Calu3 (cell line): ENCODE data around the gene RAPGEF5. TPM values are rescaled to one million over a fixed set of nuclear protein-coding genes. Genes with fewer than 3 reads are reported as not detected.

ENCODE experiments used
- BruUV-seq: library from RNA; stranded (reverse); fragments of 400-500 nt; replicated peaks from 2 replicates; lab custom pipeline; 2021; lab: Mats Ljungman, UMichigan
- CTCF ChIA-PET: fragments of 300-600 bp; sonication (Branson Sonifier 250); formaldehyde crosslinking; loops from one replicate; lab custom pipeline; 2022; ENCODE audit warnings: antibody characterized with exemption; lab: Charles Lee
- DNase-seq: peaks from one replicate; pipeline ENCODE4 v3.0.0; 2022
- H3K27ac Mint-ChIP-seq: one replicate; pipeline ENCODE4 v1.8.0; 2022; ENCODE audit warnings: mixed read lengths; ENCODE audit not compliant: unreplicated experiment
- H3K27me3 Mint-ChIP-seq: one replicate; pipeline ENCODE4 v1.8.0; 2022; ENCODE audit warnings: mixed read lengths; ENCODE audit not compliant: unreplicated experiment
- H3K36me3 Mint-ChIP-seq: one replicate; pipeline ENCODE4 v1.8.0; 2022; ENCODE audit warnings: mild to moderate bottlenecking, moderate library complexity, mixed read lengths; ENCODE audit not compliant: insufficient read depth, unreplicated experiment
- H3K4me1 Mint-ChIP-seq: one replicate; pipeline ENCODE4 v1.8.0; 2022; ENCODE audit warnings: mild to moderate bottlenecking, low read depth, mixed read lengths; ENCODE audit not compliant: unreplicated experiment
- H3K4me3 Mint-ChIP-seq: one replicate; pipeline ENCODE4 v1.8.0; 2022; ENCODE audit warnings: mild to moderate bottlenecking, low read depth, moderate library complexity, mixed read lengths; ENCODE audit not compliant: unreplicated experiment
- H3K9me3 Mint-ChIP-seq: one replicate; pipeline ENCODE4 v1.8.0; 2022; ENCODE audit warnings: low read depth, mixed read lengths; ENCODE audit not compliant: unreplicated experiment
- CTCF ChIP-seq: fragments of 200-600 bp; IDR thresholded peaks from one replicate; pipeline ENCODE4 v1.8.0; 2022; ENCODE audit warnings: antibody characterized with exemption; ENCODE audit not compliant: unreplicated experiment
- intact Hi-C: fragments of 100-400 bp; cut with micrococcal nuclease; formaldehyde crosslinking; loops from one replicate; pipeline ENCODE4 v1.10.0; 2022; ENCODE audit not compliant: unreplicated experiment
- total RNA-seq: library from RNA; stranded (reverse); gene quantifications from 2 replicates; pipeline ENCODE4 v1.2.3, GENCODE V29; 2022

The RAPGEF5 gene
- total RNA-seq, 1 experiment from 2014 or later, result 108 TPM

GRCh38 chr7:22399091-22399490, 42.1 kb upstream of the RAPGEF5 start:
- BruUV-seq, result no TSS peak

GRCh38 chr7:22397981-22398380, 41.0 kb upstream of the RAPGEF5 start:
- Mint-ChIP-seq H3K27me3 (no peaks in the 10 kb centered on the region), H3K27ac (no peak overlapping the region), H3K9me3 (no peaks in the 10 kb centered on the region), H3K4me3 (no peak overlapping the region), H3K36me3 (peaks cover 4% of the 10 kb centered on the region), H3K4me1 (peaks cover 41% of the 10 kb centered on the region)
- no peak for TF ChIP-seq CTCF
- CTCF ChIA-PET, result interaction anchor here (0.7 to 1.3 kb wide), 2 partner anchors 25 to 266 kb away, joined by 3 read pairs; no protein-coding TSS in a partner anchor
- intact Hi-C loops, result no loop called here
- no TSS peak for BruUV-seq
- DNase-seq, result no peak

More at GRCh38 chr7:22399091-22399490, 42.1 kb upstream of the RAPGEF5 start:
- DNase-seq, result no peak
- H3K4me3 Mint-ChIP-seq, result no peak overlapping the region
- peaks cover 4% of the 10 kb centered on the region for H3K36me3 Mint-ChIP-seq
- H3K27me3 Mint-ChIP-seq, result no peaks in the 10 kb centered on the region
- TF ChIP-seq CTCF, result no peak
- peaks cover 33% of the 10 kb centered on the region for H3K4me1 Mint-ChIP-seq
- intact Hi-C loops, result no loop called here
- no peaks in the 10 kb centered on the region for H3K9me3 Mint-ChIP-seq
- CTCF ChIA-PET, result no interaction called here
- no peak overlapping the region for H3K27ac Mint-ChIP-seq

- CTCF ChIA-PET, result no interaction called here
- H3K36me3 Mint-ChIP-seq, result no peaks in the 10 kb centered on the region
These were observed 38.3 kb upstream of the RAPGEF5 start for GRCh38 chr7:22395222-22395621.

GRCh38 chr7:22394739-22395138, 37.8 kb upstream of the RAPGEF5 start:
- no peak overlapping the region for H3K27ac Mint-ChIP-seq
- H3K4me1 Mint-ChIP-seq, result peaks cover 22% of the 10 kb centered on the region
- no peak overlapping the region for H3K4me3 Mint-ChIP-seq
- no peaks in the 10 kb centered on the region for H3K9me3 Mint-ChIP-seq
- no peak for DNase-seq
- CTCF ChIA-PET, result no interaction called here
- no peaks in the 10 kb centered on the region for H3K36me3 Mint-ChIP-seq
- TF ChIP-seq CTCF, result no peak
- BruUV-seq, result no TSS peak
- H3K27me3 Mint-ChIP-seq, result no peaks in the 10 kb centered on the region
- intact Hi-C loops, result no loop called here

More at GRCh38 chr7:22395222-22395621, 38.3 kb upstream of the RAPGEF5 start:
- Mint-ChIP-seq H3K9me3 (no peaks in the 10 kb centered on the region), H3K4me3 (no peak overlapping the region), H3K27me3 (no peaks in the 10 kb centered on the region), H3K4me1 (peaks cover 27% of the 10 kb centered on the region), H3K27ac (no peak overlapping the region)
- DNase-seq, result no peak
- BruUV-seq, result no TSS peak
- intact Hi-C loops, result no loop called here
- TF ChIP-seq CTCF, result no peak
